HCT116 (cell line): ENCODE measurements around the gene STIL. TPM values are rescaled to one million over a fixed set of nuclear protein-coding genes. Genes with fewer than 3 reads are reported as not detected.
A peak's percentile ranks its signal among the peaks of the same experiment; 100 is the strongest.

Experiments used
- ATAC-seq: fragments of 200-7000 bp; cut with Tn5 transposase; 2 replicates; pipeline ENCODE4 v1.9.1; 2020; ENCODE audit warnings: mild to moderate bottlenecking, moderate library complexity
- BruUV-seq: library from RNA; stranded (reverse); fragments of 400-500 nt; replicated peaks from 2 replicates; lab custom pipeline; 2021; lab: Mats Ljungman, UMichigan
- CTCF ChIA-PET: fragments of 300-600 bp; sonication (Branson Sonifier 250); formaldehyde crosslinking; loops from one replicate; lab custom pipeline; 2021; ENCODE audit warnings: antibody characterized with exemption; lab: Charles Lee
- POLR2A ChIA-PET: fragments of 300-600, 350-600 bp; sonication (Branson Sonifier 250); formaldehyde crosslinking; loops from one replicate; lab custom pipeline; 2021; ENCODE audit warnings: antibody characterized with exemption; lab: Charles Lee
- RAD21 ChIA-PET, 2 experiments: fragments of 300-600 bp; sonication (Branson Sonifier 250); formaldehyde crosslinking; loops; one replicate each; lab custom pipeline; 2023; ENCODE audit warnings: low total read pairs in 2 of 2; ENCODE audit not compliant: uncharacterized antibody in 2 of 2, unreplicated experiment in 2 of 2, low non-redundant PET in 1 of 2; lab: Charles Lee
- DNase-seq: peaks from one replicate; pipeline ENCODE4 v3.0.0-alpha.2; 2010; ENCODE audit warnings: low read depth, low spot score
- H2AFZ ChIP-seq: fragments of 200-600 bp; shearing (Covaris generic), sonication (generic); 2 replicates; pipeline ENCODE4 v1.6.1; 2017; ENCODE audit warnings: low read depth, mixed run types, mixed read lengths, antibody characterized with exemption, low read length; ENCODE audit not compliant: poor library complexity, severe bottlenecking
- H3K27ac ChIP-seq: 2 replicates; pipeline ENCODE4 v1.5.1; 2012; ENCODE audit warnings: low read depth, low read length
- H3K27me3 ChIP-seq: fragments of 200-600 bp; sonication (generic); 2 replicates; pipeline ENCODE4 v1.6.1; 2016; ENCODE audit warnings: mixed run types, low read length, mixed read lengths; ENCODE audit not compliant: insufficient read depth
- H3K36me3 ChIP-seq, 2 experiments: fragments of 200-500 bp in 1 of 2; fragments of 200-600 bp in 1 of 2; sonication (Bioruptor generic) in 1 of 2; sonication (generic) in 1 of 2; 2 replicates each; pipeline versions ENCODE4 v1.5.1 to v1.6.1; 2014 to 2016; ENCODE audit warnings: low read length in 2 of 2, inconsistent platforms in 1 of 2, mixed read lengths in 1 of 2, mixed run types in 1 of 2; ENCODE audit not compliant: insufficient read depth in 2 of 2, control insufficient read depth in 1 of 2
- H3K4me1 ChIP-seq, 2 experiments: fragments of 200-600 bp in 1 of 2; sonication (generic) in 1 of 2; 2 replicates each; pipeline versions ENCODE4 v1.5.1 to v1.6.1; 2012 to 2017; ENCODE audit warnings: low read length in 2 of 2, inconsistent platforms in 1 of 2, mild to moderate bottlenecking in 1 of 2, mixed read lengths in 1 of 2, mixed run types in 1 of 2, moderate library complexity in 1 of 2; ENCODE audit not compliant: insufficient read depth in 2 of 2, control insufficient read depth in 1 of 2
- H3K4me2 ChIP-seq: fragments of 200-600 bp; sonication (generic); 2 replicates; pipeline ENCODE4 v1.6.1; 2017; ENCODE audit warnings: mixed run types, low read length, mixed read lengths
- H3K4me3 ChIP-seq, 2 experiments: fragments of 200-600 bp in 1 of 2; sonication (generic) in 1 of 2; replicated peaks in 1 of 2; 2 replicates each; pipeline ENCODE4 v1.5.1; 2011 to 2016; ENCODE audit warnings: low read length in 2 of 2, control low read depth in 1 of 2, low read depth in 1 of 2, mild to moderate bottlenecking in 1 of 2, mixed read lengths in 1 of 2, mixed run types in 1 of 2
- H3K79me2 ChIP-seq: fragments of 200-600 bp; sonication (generic); 2 replicates; pipeline ENCODE4 v1.6.1; 2017; ENCODE audit warnings: mild to moderate bottlenecking, mixed run types, low read length, moderate library complexity, mixed read lengths; ENCODE audit not compliant: insufficient read depth
- H3K9ac ChIP-seq: fragments of 200-600 bp; sonication (generic); 2 replicates; pipeline ENCODE4 v1.6.1; 2016; ENCODE audit warnings: low read length, mixed read lengths
- H3K9me2 ChIP-seq: fragments of 200-600 bp; sonication (generic), shearing (Covaris generic); 2 replicates; pipeline ENCODE4 v1.6.1; 2017; ENCODE audit warnings: mixed run types, mild to moderate bottlenecking, moderate library complexity; ENCODE audit not compliant: insufficient read depth
- H3K9me3 ChIP-seq, 2 experiments: fragments of 200-500 bp in 1 of 2; fragments of 200-600 bp in 1 of 2; sonication (Bioruptor generic) in 1 of 2; sonication (generic) in 1 of 2; 2 replicates each; pipeline ENCODE4 v1.6.1; 2014 to 2017; ENCODE audit warnings: low read length in 2 of 2, mixed read lengths in 2 of 2, inconsistent platforms in 1 of 2, low read depth in 1 of 2, mild to moderate bottlenecking in 1 of 2, mixed run types in 1 of 2, moderate library complexity in 1 of 2; ENCODE audit not compliant: control insufficient read depth in 1 of 2, insufficient read depth in 1 of 2
- H4K20me1 ChIP-seq: fragments of 200-600 bp; sonication (generic), shearing (Covaris generic); 2 replicates; pipeline ENCODE4 v1.6.1; 2017; ENCODE audit warnings: mixed run types, mild to moderate bottlenecking, moderate library complexity; ENCODE audit not compliant: insufficient read depth
- intact Hi-C: fragments of 100-400 bp; cut with micrococcal nuclease; formaldehyde crosslinking; loops from 2 replicates; pipeline ENCODE4 v1.10.0; 2022
- total RNA-seq: library from RNA; stranded (reverse); gene quantifications from one replicate; pipeline ENCODE4 v1.2.1, GENCODE V29; 2021; ENCODE audit not compliant: unreplicated experiment
- TF ChIP-seq, protein P1 (sequence below): IDR thresholded peaks from 2 replicates; pipeline ENCODE4 v1.6.1; 2012; ENCODE audit warnings: low read depth
- TF ChIP-seq, protein P2 (sequence below): IDR thresholded peaks from 2 replicates; pipeline ENCODE4 v1.6.1; 2012
- TF ChIP-seq, protein P3 (sequence below): IDR thresholded peaks from 2 replicates; pipeline ENCODE4 v1.6.1; 2012

Gene STIL
- total RNA-seq, 1 experiment from 2014 or later = 34.4 TPM

DNA sequence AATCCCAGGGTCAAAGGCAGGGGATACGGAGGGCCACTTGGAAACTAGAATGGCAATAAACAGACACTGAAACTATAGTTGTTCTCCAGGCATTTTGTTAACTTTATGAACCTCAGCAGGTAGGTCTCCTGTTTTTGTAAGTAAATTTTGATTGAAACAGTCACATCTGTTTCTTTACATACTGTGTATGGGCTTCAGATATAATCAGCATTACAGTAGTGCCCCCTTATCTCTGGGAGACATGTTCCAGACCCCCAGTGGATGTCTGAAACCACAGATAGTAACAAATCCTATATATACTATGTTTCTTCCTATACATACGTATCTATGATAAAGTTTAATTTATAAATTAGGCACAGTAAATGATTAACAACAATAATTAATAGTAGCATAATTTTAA is 11.5 kb downstream of the STIL start:
- ChIA-PET POLR2A (no interaction called here), CTCF (no interaction called here), RAD21 (no interaction called here)
- no peak overlapping the region for H3K4me3 ChIP-seq
- no peaks in the 10 kb centered on the region for H3K4me1 ChIP-seq
- H3K27ac ChIP-seq = no peak overlapping the region
- no peaks in the 10 kb centered on the region for H3K9me2 ChIP-seq
- peaks cover 41% of the 10 kb centered on the region for H3K79me2 ChIP-seq
- TF ChIP-seq, protein P1, sequence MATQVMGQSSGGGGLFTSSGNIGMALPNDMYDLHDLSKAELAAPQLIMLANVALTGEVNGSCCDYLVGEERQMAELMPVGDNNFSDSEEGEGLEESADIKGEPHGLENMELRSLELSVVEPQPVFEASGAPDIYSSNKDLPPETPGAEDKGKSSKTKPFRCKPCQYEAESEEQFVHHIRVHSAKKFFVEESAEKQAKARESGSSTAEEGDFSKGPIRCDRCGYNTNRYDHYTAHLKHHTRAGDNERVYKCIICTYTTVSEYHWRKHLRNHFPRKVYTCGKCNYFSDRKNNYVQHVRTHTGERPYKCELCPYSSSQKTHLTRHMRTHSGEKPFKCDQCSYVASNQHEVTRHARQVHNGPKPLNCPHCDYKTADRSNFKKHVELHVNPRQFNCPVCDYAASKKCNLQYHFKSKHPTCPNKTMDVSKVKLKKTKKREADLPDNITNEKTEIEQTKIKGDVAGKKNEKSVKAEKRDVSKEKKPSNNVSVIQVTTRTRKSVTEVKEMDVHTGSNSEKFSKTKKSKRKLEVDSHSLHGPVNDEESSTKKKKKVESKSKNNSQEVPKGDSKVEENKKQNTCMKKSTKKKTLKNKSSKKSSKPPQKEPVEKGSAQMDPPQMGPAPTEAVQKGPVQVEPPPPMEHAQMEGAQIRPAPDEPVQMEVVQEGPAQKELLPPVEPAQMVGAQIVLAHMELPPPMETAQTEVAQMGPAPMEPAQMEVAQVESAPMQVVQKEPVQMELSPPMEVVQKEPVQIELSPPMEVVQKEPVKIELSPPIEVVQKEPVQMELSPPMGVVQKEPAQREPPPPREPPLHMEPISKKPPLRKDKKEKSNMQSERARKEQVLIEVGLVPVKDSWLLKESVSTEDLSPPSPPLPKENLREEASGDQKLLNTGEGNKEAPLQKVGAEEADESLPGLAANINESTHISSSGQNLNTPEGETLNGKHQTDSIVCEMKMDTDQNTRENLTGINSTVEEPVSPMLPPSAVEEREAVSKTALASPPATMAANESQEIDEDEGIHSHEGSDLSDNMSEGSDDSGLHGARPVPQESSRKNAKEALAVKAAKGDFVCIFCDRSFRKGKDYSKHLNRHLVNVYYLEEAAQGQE = no peak
- ATAC-seq = no peak
- DNase-seq = no peak
- H3K9ac ChIP-seq = no peak overlapping the region
- no peaks in the 10 kb centered on the region for H3K9me3 ChIP-seq
- H3K4me2 ChIP-seq = no peak overlapping the region
- intact Hi-C loops = loop anchor here (5.0 kb wide), 1 partner anchor 35 kb away; no protein-coding TSS in a partner anchor
- no peaks in the 10 kb centered on the region for H3K27me3 ChIP-seq
- no TSS peak for BruUV-seq
- H2AFZ ChIP-seq = no peak overlapping the region
- peaks cover 42 to 55% of the 10 kb centered on the region in 2 experiments for H3K36me3 ChIP-seq
- H4K20me1 ChIP-seq = 0 out of 2 replicates have a peak, but pooled peaks cover 4% of the 10 kb centered on the region

DNA sequence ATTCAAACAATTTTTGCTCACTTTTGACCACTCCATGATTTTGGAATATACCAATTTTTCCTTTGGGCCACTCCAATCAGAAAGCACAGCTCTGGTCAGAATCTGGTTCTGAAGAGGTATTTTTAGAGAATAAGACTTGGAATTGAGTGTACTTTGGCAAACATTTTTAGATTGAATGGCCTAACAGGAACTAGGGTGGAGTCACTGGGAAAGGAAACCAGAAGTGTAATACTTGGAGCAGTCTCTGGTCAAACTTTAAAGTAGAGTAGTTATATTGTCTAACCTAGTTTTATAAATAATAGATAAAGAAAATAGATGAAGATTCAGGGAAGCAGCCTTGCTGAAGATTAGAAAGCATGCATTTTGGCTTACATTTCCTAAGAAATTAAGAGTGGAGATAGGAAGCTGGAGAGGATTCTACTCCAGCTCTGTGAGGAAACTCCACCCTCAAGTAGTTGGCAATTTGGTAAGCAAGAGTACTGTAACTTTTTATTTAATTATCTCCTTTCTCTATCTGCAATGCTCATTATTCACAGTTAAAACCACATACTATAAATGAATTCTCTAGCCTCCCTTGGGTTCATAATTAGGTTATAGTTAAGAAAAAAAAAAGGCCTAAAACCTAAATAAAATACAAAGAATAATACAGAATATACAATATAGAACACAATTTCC is 15.8 kb downstream of the STIL start:
- Histone ChIP-seq H3K27me3 (no peaks in the 10 kb centered on the region), H3K36me3 (peaks cover 39 to 48% of the 10 kb centered on the region in 2 experiments), H2AFZ (no peak overlapping the region), H3K79me2 (peaks cover 18% of the 10 kb centered on the region; the same call in 1 of the 2 replicates), H4K20me1 (no peaks in the 10 kb centered on the region), H3K9me2 (no peaks in the 10 kb centered on the region), H3K9ac (no peak overlapping the region), H3K4me3 (no peak overlapping the region), H3K4me2 (no peak overlapping the region), H3K27ac (no peak overlapping the region), H3K4me1 (no peaks in the 10 kb centered on the region), H3K9me3 (no peaks in the 10 kb centered on the region)
- TF ChIP-seq, protein P2, sequence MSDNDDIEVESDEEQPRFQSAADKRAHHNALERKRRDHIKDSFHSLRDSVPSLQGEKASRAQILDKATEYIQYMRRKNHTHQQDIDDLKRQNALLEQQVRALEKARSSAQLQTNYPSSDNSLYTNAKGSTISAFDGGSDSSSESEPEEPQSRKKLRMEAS = no peak
- TF ChIP-seq, protein P3, sequence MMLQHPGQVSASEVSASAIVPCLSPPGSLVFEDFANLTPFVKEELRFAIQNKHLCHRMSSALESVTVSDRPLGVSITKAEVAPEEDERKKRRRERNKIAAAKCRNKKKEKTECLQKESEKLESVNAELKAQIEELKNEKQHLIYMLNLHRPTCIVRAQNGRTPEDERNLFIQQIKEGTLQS = no peak
- TF ChIP-seq, protein P1 = no peak
- RAD21 ChIA-PET = no interaction called here
- CTCF ChIA-PET = no interaction called here
- TSS peak; percentile 4 for BruUV-seq
- ATAC-seq (no peak), DNase-seq (no peak)
- intact Hi-C loops = no loop called here
- POLR2A ChIA-PET = no interaction called here
